Esophagus muscularis mucosa (tissue), 4 donors: ENCODE data around the gene MMP14. TPM values are rescaled to one million over a fixed set of nuclear protein-coding genes. Genes with fewer than 3 reads are reported as not detected.

Source experiments
- DNase-seq: peaks from one replicate; pipeline ENCODE4 v3.0.0-alpha.2; 2017; ENCODE audit errors: extremely low spot score
- H3K27ac ChIP-seq, 4 donors: fragments of 200-600 bp; sonication (generic); replicated peaks in 1 of 4; 1 replicate in 3 of 4; 2 replicates in 1 of 4; pipeline ENCODE4 v1.5.1; 2016 to 2019; ENCODE audit warnings: mild to moderate bottlenecking in 1 of 4
- H3K27me3 ChIP-seq, 4 donors: fragments of 200-600 bp; sonication (generic); one replicate each; pipeline versions ENCODE4 v1.5.1 to v1.6.0; 2016 to 2019
- H3K36me3 ChIP-seq, 4 donors: fragments of 200-600 bp; sonication (generic); one replicate each; pipeline ENCODE4 v1.5.1; 2016 to 2019
- H3K4me1 ChIP-seq, 4 donors: fragments of 200-600 bp; sonication (generic); one replicate each; pipeline ENCODE4 v1.5.1; 2016 to 2019
- H3K4me3 ChIP-seq, 4 donors: fragments of 200-600 bp; sonication (generic); 1 replicate in 2 of 4; 2 replicates in 2 of 4; pipeline ENCODE4 v1.5.1; 2016 to 2019; ENCODE audit warnings: mild to moderate bottlenecking in 4 of 4, moderate library complexity in 1 of 4
- H3K9me3 ChIP-seq, 4 donors: fragments of 200-600 bp; sonication (generic); 1 replicate in 3 of 4; 2 replicates in 1 of 4; pipeline ENCODE4 v1.5.1; 2016 to 2019
- CTCF ChIP-seq, 3 experiments: fragments of 200-600 bp in 2 of 3; fragments of 450-650 bp in 1 of 3; sonication (generic) in 2 of 3; IDR thresholded peaks; one replicate each; pipeline ENCODE4 v1.5.1; 2017 to 2019; ENCODE audit warnings: antibody characterized with exemption in 3 of 3, mild to moderate bottlenecking in 2 of 3, moderate library complexity in 1 of 3
- EP300 ChIP-seq: sonication (generic); formaldehyde crosslinking; IDR thresholded peaks from one replicate; pipeline ENCODE4 v1.6.1; 2017; ENCODE audit warnings: antibody characterized with exemption
- POLR2A ChIP-seq: fragments of 450-650 bp; IDR thresholded peaks from one replicate; pipeline ENCODE4 v1.6.1; 2017; ENCODE audit warnings: antibody characterized with exemption, moderate library complexity, mild to moderate bottlenecking, low read depth
- POLR2AphosphoS5 ChIP-seq, 2 donors: sonication (generic); formaldehyde crosslinking; IDR thresholded peaks; one replicate each; pipeline ENCODE4 v1.6.1; 2017; ENCODE audit warnings: antibody characterized with exemption in 2 of 2
- WGBS: methylation state at CpG from one replicate; pipeline ENCODE4 v1.1.5; 2018; 5-methylcytosine and 5-hydroxymethylcytosine counted together
- intact Hi-C: fragments of 100-400 bp; cut with DNase I; formaldehyde crosslinking; loops from one replicate; pipeline ENCODE4 v1.15.1; 2023
- total RNA-seq, 4 donors: library from RNA; depleted of rRNA; stranded (reverse); fragments of >200 nt; gene quantifications; one replicate each; pipeline versions ENCODE4 v1.1.0 to v1.2.1, GENCODE V29; 2016

MMP14 gene
- total RNA-seq, 4 donors from 2014 or later = 83.9 to 149 (median 123) TPM

GRCh38 chr14:22807432-22808087 is 28.8 kb upstream of the MMP14 start:
- DNase-seq = no peak
- no peaks in the 10 kb centered on the region for H3K9me3 ChIP-seq
- H3K27me3 ChIP-seq = no peaks in the 10 kb centered on the region
- 72% methylated on average over 13 of the region's 13 CpGs for WGBS
- no peaks in the 10 kb centered on the region for H3K4me1 ChIP-seq
- H3K4me3 ChIP-seq = no peak overlapping the region
- no peak overlapping the region for H3K27ac ChIP-seq
- intact Hi-C loops = no loop called here
- TF ChIP-seq POLR2A (no peak), CTCF (IDR thresholded peaks at IDR 0.05) (no peak), EP300 (no peak)
- H3K36me3 ChIP-seq = no peaks in the 10 kb centered on the region

DNA sequence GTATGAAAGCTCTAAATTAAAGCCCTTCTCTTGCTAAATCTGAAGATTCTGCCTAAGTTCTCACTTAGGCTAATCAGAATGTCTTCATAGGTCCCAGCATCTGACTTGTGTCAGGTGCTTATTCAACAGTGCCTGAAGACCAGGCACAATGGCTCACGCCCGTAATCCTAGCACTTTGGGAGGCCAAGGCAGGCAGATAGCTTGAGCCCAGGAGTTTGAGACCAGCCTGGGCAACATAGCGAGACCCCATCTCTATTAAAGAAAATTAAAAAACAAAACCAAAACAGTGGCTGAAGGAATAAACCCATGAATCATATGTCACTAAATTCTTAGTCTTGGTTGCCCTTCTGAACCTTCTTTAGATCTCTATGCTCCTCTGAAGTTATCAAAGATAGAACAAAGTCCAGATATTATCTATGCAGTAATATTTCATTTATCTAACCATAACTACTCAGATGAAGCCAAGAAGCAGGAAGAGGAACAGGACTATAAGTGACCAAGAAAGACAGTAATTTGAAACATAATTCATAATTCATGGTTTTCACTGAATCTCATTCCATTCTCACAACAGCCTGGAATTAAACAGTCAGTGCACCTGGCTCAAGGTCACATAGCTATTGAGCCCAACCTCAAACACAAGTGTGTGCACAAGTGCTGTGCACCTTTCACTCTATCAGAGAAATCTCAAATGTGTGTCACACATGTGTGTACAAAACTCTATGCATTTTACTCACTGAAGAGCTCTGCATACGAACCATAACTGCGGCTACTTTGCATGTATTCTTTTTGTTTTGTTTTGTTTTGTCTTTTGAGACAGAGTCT is 27.8 kb upstream of the MMP14 start:
- intact Hi-C loops = no loop called here
- no peak for DNase-seq
- H3K4me3 ChIP-seq = no peak overlapping the region
- no peaks in the 10 kb centered on the region for H3K4me1 ChIP-seq
- no peaks in the 10 kb centered on the region for H3K9me3 ChIP-seq
- H3K27ac ChIP-seq = no peak overlapping the region
- 82% methylated on average over 5 of the region's 5 CpGs for WGBS
- no peaks in the 10 kb centered on the region for H3K36me3 ChIP-seq
- TF ChIP-seq CTCF (IDR thresholded peaks at IDR 0.05) (no peak), EP300 (no peak), POLR2A (no peak), POLR2AphosphoS5 (IDR thresholded peaks at IDR 0.05) (no peak)
- H3K27me3 ChIP-seq = no peaks in the 10 kb centered on the region

DNA sequence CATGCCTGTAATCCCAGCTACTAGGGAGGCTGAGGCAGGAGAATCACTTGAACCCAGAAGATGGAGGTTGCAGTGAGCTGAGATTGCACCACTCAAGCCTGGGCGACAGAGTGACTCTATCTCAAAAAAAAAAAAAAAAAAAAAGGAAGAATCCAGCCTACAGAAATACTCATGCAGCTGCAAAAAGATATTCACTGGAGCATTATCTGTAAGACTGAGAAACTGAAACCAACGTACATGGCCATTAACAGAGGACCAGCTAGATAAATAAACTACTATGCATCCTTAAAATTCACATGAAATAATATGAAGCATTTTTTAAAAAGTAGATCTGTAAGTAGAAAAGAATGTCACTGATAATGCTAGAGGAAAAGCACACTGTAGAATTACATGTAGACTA is 24.7 kb upstream of the MMP14 start:
- H3K27me3 ChIP-seq = no peaks in the 10 kb centered on the region
- H3K36me3 ChIP-seq = no peaks in the 10 kb centered on the region
- 37% methylated on average over 2 of the region's 2 CpGs for WGBS
- intact Hi-C loops = loop anchor here (10.0 kb wide), 1 partner anchor 157 kb away; no protein-coding TSS in a partner anchor
- no peak for DNase-seq
- H3K4me1 ChIP-seq = no peaks in the 10 kb centered on the region
- no peak overlapping the region for H3K27ac ChIP-seq
- H3K4me3 ChIP-seq = no peak overlapping the region
- no peaks in the 10 kb centered on the region for H3K9me3 ChIP-seq
- TF ChIP-seq POLR2AphosphoS5 (IDR thresholded peaks at IDR 0.05) (no peak), POLR2A (no peak), EP300 (no peak), CTCF (IDR thresholded peaks at IDR 0.05) (no peak)

DNA sequence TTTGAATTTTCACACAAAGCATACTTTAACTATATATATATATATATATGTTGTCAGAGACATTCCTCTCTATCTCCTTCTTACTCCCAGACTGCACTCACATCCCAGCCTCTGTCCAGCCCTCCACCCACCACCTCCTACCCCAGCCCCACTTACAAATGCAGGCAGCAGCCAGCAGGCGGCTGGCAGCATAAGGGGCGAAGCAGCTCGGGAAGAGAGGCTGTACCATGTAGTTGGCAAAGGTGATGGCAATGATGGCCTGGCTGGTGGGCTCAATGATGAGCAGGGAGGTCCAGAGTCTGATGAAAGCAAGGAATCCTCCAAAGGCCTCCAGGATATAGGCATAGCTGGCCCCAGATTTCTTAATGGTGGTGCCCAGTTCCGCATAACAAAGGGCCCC is 23.6 kb upstream of the MMP14 start:
- TF ChIP-seq POLR2AphosphoS5 (IDR thresholded peaks at IDR 0.05) (no peak), POLR2A (no peak), CTCF (IDR thresholded peaks at IDR 0.05) (no peak), EP300 (no peak)
- H3K27me3 ChIP-seq = no peaks in the 10 kb centered on the region
- H3K36me3 ChIP-seq = no peaks in the 10 kb centered on the region
- H3K27ac ChIP-seq = no peak overlapping the region
- H3K4me3 ChIP-seq = no peak overlapping the region
- 77% methylated on average over 3 of the region's 4 CpGs for WGBS
- no peak for DNase-seq
- no peaks in the 10 kb centered on the region for H3K9me3 ChIP-seq
- H3K4me1 ChIP-seq = peaks cover 0 to under 1% (median 0%) of the 10 kb centered on the region in 4 donors
- intact Hi-C loops = loop anchor here (10.0 kb wide), 1 partner anchor 158 kb away; no protein-coding TSS in a partner anchor
